ENCODE results near the gene IL12RB1.

Gene IL12RB1

DNA sequence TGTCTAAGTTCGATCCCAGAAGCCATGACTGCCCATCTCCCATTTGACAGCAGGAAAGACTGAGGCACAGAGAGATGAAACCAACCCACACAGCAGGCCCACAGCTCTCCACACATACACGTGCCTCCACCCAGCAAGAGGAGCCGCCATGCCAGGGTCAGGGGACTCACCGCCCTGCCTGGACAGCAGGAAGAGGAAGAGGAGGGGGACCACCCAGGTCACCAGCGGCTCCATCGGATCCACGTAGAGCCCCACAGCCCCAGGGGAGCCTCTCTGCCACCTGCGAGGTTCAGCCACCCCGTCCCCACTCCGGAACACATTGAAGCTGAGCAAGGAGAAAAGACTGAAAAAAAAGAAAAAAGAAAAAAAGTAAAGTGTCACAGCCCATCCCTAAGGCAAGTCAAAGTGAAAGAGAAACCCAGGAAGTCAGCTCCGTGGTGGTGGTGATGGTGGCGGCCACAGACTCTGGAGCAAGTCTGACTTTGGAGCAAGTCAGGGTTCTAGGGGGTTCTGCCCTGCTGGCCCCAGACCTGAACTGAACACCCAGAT is at the start of gene IL12RB1:
Gene IL12RB1, minus strand, starts transcription at position 345 of the 549 bp plus-strand sequence. Its CDS starts 111 bp downstream, at position 234.
- Mint-ChIP-seq H3K27ac (peak within 1 kb of the TSS; percentile 99), H3K4me1 (ENCODE audit: low read depth) (peaks cover 78% of the 10 kb centered on the region), H3K4me3 (peak within 1 kb of the TSS; percentile 95), H3K36me3 (ENCODE audit: low read depth) (peaks cover 20% of the 10 kb centered on the region), H3K9me3 (peaks cover 9% of the 10 kb centered on the region), H3K27me3 (no peaks in the 10 kb centered on the region)

DNA sequence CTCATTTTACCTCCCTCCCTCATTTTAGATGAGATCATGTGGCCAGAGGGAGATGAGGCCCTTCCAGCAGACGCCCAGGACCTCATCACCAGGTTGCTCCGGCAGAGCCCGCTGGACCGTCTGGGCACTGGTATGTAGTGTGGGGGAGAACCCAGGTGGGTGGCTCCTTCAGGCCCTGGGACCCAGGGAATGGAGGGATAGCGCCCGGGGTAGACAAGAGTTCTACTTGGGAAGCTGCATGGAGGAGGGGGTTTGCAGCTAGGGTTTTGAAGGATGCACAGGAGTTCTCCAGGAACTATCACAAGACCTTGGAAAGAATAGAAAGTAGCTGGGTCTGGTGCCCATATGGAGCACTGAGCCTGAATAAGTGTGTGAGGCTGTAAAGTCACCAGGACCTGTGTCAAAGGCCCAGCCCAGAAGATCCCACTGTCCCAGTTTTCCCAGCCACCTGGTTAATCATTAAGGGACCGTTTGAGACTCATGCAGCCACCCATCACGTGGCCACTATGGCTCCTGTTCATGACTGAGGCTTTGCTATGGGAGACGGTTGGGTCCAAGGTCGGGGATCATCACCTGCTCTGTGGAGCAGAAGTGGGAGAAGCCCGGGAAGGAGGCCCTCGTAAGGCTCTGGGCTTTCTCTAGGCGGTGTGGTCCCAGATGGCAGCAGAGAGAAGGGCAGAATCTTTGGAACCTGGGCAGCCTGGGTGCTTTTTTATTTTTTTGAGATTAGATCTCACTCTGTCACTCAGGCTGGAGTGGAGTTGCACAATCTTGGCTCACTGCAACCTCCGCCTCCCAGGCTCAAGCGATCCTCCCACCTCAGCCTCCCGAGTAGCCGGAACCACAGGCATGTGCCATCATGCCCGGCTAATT is 49.2 kb upstream of the IL12RB1 start:
- Mint-ChIP-seq H3K4me1 (ENCODE audit: low read depth) (no peaks in the 10 kb centered on the region), H3K27ac (peak overlapping the region; percentile 61), H3K4me3 (no peak overlapping the region), H3K9me3 (no peaks in the 10 kb centered on the region), H3K27me3 (no peaks in the 10 kb centered on the region), H3K36me3 (ENCODE audit: low read depth) (peaks cover 44% of the 10 kb centered on the region)

DNA sequence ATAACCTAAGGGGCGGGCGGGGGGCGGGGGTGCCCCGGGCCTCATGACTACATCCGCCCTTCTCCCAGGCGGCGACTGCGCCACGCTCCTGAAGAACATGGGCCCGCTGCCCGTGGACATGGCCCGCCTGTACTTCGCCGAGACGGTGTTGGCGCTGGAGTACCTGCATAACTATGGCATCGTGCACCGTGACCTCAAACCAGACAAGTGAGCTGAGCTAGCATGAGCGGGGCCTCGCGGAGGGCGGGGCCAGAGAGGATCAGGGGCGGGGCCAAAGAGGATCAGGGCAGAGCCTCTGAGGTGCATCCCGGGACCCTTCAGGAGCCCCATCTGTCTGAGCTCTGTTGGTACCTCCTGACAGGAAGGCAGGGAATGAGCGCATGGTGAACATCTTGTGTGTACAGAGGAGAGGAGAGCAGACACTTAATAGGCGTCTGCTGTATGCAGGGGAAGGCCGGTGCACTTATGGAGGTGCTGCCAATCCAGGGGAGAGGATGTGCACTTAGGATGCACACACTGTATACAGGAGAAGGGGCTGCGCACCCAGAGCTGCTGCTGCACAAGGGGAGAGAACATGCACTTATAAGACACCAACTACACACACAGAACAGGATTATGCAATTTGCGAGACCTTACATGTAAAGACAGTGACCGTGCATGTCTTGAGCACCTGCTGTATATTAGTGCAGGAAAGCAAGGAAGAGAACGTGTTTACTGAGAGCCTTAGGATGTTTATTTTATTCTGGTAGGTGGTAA is 45.3 kb upstream of the IL12RB1 start:
- Mint-ChIP-seq H3K4me3 (no peak overlapping the region), H3K27me3 (no peaks in the 10 kb centered on the region), H3K9me3 (no peaks in the 10 kb centered on the region), H3K36me3 (ENCODE audit: low read depth) (peaks cover 50% of the 10 kb centered on the region), H3K27ac (no peak overlapping the region), H3K4me1 (ENCODE audit: low read depth) (no peaks in the 10 kb centered on the region)

DNA sequence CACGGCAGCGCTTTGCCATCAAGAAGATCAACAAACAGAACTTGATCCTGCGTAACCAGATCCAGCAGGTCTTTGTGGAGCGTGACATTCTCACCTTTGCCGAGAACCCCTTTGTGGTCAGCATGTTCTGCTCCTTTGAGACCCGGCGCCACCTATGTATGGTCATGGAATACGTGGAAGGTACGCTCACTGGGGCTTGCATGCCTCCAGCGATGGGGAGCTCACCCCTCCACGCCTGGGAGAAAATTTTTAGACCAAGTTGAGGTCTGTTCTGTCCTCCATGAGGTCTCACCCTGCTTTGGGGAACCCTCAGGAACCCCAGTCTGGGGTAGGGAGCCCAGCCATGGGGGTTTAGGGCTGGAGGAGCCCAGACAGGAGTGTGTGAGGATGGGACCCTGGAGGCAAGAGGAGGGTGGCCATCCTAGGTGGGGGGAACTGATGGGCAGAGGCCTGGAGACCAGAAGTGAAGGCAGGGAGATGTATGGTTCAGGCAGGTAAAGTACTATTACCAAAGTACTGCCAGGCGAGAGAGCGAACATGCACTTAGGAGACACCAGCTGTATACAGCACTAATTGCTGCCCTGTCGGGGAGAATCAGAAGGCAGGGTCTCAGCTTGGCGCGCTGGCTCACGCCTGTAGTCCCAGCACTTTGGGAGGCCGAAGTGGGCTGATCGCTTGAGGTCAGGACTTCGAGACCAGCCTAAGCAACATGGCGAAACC is 43.9 kb upstream of the IL12RB1 start:
- H3K4me3 Mint-ChIP-seq = no peak overlapping the region
- peaks cover 51% of the 10 kb centered on the region for H3K36me3 Mint-ChIP-seq (ENCODE audit: low read depth)
- H3K27ac Mint-ChIP-seq = peak overlapping the region; percentile 31
- no peaks in the 10 kb centered on the region for H3K27me3 Mint-ChIP-seq
- H3K9me3 Mint-ChIP-seq = no peaks in the 10 kb centered on the region
- H3K4me1 Mint-ChIP-seq (ENCODE audit: low read depth) = no peaks in the 10 kb centered on the region

DNA sequence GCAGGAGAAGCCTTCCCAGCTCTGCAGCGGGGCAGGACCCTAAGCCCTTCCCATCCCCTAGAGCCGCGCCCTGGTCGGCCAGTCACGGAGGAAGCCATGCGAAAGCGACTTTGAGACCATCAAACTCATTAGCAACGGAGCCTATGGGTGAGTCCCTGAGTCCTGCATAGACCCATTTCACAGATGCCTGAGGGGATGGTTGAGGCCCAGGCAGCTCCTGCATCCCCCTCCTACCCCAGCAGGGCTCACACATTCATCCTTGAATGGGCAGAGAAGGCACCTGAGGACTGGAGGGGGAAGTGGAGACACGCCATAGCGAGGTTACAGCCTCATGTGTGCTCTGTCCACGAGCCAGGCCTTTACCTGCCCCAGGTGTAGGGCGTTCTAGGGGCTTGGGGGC is 42.1 kb upstream of the IL12RB1 start:
- Mint-ChIP-seq H3K27me3 (no peaks in the 10 kb centered on the region), H3K4me1 (ENCODE audit: low read depth) (no peaks in the 10 kb centered on the region), H3K9me3 (no peaks in the 10 kb centered on the region), H3K4me3 (no peak overlapping the region), H3K36me3 (ENCODE audit: low read depth) (peaks cover 49% of the 10 kb centered on the region), H3K27ac (no peak overlapping the region)

DNA sequence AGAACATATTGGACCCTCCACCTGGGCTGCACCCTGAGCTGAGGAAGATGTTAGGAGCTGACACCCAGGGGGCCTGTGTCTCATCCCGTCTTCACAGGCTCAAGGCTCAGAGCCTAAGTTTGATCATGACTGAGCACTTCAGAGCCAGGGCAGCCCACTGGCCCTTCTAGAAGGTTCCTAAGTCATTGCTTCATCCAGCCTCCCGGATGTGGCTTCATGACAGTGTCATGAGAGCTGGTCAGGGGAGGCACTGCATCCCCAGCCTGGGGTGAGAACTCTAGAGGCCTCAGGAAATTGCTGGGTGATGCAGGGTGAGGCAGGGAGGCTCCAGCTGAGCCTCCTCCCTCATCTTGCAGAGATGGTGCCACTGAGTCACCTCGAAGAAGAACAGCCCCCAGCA is 41.3 kb upstream of the IL12RB1 start:
- no peak overlapping the region for H3K4me3 Mint-ChIP-seq
- no peaks in the 10 kb centered on the region for H3K4me1 Mint-ChIP-seq (ENCODE audit: low read depth)
- H3K27me3 Mint-ChIP-seq = no peaks in the 10 kb centered on the region
- H3K27ac Mint-ChIP-seq = no peak overlapping the region
- H3K9me3 Mint-ChIP-seq = no peaks in the 10 kb centered on the region
- peaks cover 52% of the 10 kb centered on the region for H3K36me3 Mint-ChIP-seq (ENCODE audit: low read depth)

- no peaks in the 10 kb centered on the region for H3K9me3 Mint-ChIP-seq
- no peaks in the 10 kb centered on the region for H3K4me1 Mint-ChIP-seq (ENCODE audit: low read depth)
- no peaks in the 10 kb centered on the region for H3K27me3 Mint-ChIP-seq
- H3K36me3 Mint-ChIP-seq (ENCODE audit: low read depth) = peaks cover 43% of the 10 kb centered on the region
- no peak overlapping the region for H3K4me3 Mint-ChIP-seq
- no peak overlapping the region for H3K27ac Mint-ChIP-seq
Observed at GRCh38 chr19:18126097-18126496, 39.4 kb upstream of the IL12RB1 start.

DNA sequence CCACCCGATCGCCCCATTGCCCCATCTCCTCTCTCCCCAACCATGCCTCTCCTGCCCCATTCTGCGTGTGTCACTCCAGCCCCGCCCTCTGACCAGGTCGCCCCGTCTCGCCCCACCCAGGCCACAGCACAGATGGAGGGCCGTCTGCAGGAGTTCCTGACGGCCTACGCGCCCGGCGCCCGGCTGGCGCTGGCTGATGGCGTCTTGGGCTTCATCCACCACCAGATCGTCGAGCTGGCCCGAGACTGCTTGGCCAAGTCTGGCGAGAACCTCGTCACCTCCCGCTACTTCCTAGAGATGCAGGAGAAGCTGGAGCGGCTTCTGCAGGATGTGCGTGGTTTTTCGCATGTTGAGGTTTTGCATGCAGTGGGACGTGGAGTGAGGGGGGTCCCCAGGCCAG is 37.1 kb upstream of the IL12RB1 start:
- H3K9me3 Mint-ChIP-seq = no peaks in the 10 kb centered on the region
- H3K36me3 Mint-ChIP-seq (ENCODE audit: low read depth) = peaks cover 30% of the 10 kb centered on the region
- no peak overlapping the region for H3K4me3 Mint-ChIP-seq
- no peaks in the 10 kb centered on the region for H3K27me3 Mint-ChIP-seq
- H3K27ac Mint-ChIP-seq = no peak overlapping the region
- peaks cover 20% of the 10 kb centered on the region for H3K4me1 Mint-ChIP-seq (ENCODE audit: low read depth)

DNA sequence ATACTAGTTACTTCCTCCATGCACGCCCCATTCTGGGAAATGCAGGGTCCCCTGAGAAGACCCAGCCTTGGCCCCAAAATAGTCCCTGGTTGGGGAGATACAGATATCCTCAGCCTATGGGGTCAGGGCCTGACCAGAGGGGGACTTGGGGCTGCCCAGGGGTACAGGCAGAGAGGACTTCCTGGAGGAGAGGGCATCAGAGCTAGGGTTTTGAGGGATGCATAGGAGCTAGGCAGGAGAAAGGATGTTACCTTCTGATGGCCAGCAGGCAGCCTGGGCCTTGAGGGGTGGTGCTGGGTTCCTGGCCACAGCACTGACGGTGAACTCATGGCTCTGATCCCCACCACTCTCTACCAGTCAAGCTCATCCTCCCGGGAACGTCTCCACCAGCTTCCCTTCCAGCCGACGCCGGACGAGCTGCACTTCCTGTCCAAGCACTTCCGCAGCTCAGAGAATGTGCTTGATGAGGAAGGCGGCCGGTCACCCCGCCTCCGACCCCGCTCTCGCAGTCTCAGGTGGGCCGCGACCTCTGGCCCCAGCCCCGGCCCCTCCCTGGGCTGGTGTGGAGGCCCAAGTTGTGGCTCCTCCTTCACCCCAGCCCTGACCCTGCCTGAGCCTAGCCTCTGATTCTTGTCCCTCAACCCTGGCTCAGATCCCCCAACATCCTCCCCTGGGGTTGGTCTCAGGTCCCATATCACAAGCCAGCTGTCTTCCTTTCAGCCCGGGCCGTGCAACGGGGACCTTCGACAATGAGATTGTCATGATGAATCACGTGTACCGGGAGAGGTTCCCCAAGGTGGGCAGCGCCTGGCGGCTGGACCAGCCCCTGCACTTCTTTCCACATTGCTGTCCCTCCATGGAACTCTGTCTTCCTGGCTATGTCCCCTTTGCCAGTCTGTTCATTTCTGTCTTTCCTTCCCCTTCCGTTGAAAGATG is 36.4 kb upstream of the IL12RB1 start:
- Mint-ChIP-seq H3K27me3 (no peaks in the 10 kb centered on the region), H3K27ac (no peak overlapping the region), H3K4me1 (ENCODE audit: low read depth) (peaks cover 27% of the 10 kb centered on the region), H3K4me3 (no peak overlapping the region), H3K36me3 (ENCODE audit: low read depth) (peaks cover 26% of the 10 kb centered on the region), H3K9me3 (no peaks in the 10 kb centered on the region)

- Mint-ChIP-seq H3K36me3 (ENCODE audit: low read depth) (peaks cover 26% of the 10 kb centered on the region), H3K27me3 (no peaks in the 10 kb centered on the region), H3K4me3 (no peak overlapping the region), H3K9me3 (no peaks in the 10 kb centered on the region), H3K4me1 (ENCODE audit: low read depth) (peaks cover 31% of the 10 kb centered on the region), H3K27ac (no peak overlapping the region)
Observed at GRCh38 chr19:18122424-18122823, 35.7 kb upstream of the IL12RB1 start.

GRCh38 chr19:18121166-18121565 is 34.4 kb upstream of the IL12RB1 start:
- Mint-ChIP-seq H3K4me3 (no peak overlapping the region), H3K9me3 (no peaks in the 10 kb centered on the region)

DNA sequence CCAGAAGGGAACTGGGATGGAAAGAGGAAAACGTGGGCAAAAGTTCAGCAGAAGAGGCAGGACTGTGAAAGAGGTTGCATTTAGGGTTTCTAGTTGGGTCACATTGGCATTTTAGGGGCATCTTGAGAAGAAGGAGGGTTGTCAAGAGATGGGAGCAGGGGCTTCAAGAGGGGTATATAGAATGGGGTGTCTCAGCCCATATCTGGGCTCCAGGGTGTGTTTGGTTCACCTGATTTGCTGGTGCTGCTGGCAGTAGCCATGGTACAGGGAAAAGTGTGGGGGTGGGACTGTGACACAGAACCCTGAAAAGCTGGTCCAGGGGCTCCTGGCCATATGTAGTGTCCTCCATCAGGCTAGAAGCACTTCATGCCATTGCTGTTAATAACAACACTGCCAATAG is 33.4 kb upstream of the IL12RB1 start:
- Mint-ChIP-seq H3K27me3 (no peaks in the 10 kb centered on the region), H3K27ac (peak overlapping the region; percentile 76), H3K4me1 (ENCODE audit: low read depth) (peaks cover 37% of the 10 kb centered on the region), H3K9me3 (no peaks in the 10 kb centered on the region), H3K4me3 (peak overlapping the region; percentile 79), H3K36me3 (ENCODE audit: low read depth) (peaks cover 25% of the 10 kb centered on the region)

More at GRCh38 chr19:18121166-18121565, 34.4 kb upstream of the IL12RB1 start:
- H3K4me1 Mint-ChIP-seq (ENCODE audit: low read depth) = peaks cover 37% of the 10 kb centered on the region
- peak overlapping the region; percentile 63 for H3K27ac Mint-ChIP-seq
- no peaks in the 10 kb centered on the region for H3K27me3 Mint-ChIP-seq
- peaks cover 23% of the 10 kb centered on the region for H3K36me3 Mint-ChIP-seq (ENCODE audit: low read depth)

DNA sequence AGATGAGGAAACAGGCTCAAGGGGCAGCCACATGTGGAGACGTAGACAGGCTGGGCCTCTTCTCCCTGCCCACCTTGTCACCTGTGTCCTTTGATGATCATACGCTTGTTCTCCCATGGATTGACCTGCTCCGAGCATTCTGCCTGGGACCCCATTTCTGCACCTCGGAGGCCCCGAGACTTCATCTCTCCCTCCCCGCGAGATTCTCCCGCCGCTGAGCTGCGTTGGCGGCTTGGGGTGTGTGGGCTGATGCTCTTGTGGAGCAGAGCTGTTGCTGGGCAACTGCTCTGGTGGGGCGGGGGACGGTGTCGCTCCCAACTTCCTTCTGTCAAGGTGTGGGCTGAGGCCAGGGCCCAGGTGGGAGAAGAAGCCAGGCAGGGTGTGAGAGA is 33.0 kb upstream of the IL12RB1 start:
- peak overlapping the region; percentile 76 for H3K27ac Mint-ChIP-seq
- peaks cover 37% of the 10 kb centered on the region for H3K4me1 Mint-ChIP-seq (ENCODE audit: low read depth)
- H3K4me3 Mint-ChIP-seq = peak overlapping the region; percentile 79
- no peaks in the 10 kb centered on the region for H3K9me3 Mint-ChIP-seq
- peaks cover 26% of the 10 kb centered on the region for H3K36me3 Mint-ChIP-seq (ENCODE audit: low read depth)
- no peaks in the 10 kb centered on the region for H3K27me3 Mint-ChIP-seq
